ENCODE measurements around the gene PRR18.

The PRR18 gene

DNA sequence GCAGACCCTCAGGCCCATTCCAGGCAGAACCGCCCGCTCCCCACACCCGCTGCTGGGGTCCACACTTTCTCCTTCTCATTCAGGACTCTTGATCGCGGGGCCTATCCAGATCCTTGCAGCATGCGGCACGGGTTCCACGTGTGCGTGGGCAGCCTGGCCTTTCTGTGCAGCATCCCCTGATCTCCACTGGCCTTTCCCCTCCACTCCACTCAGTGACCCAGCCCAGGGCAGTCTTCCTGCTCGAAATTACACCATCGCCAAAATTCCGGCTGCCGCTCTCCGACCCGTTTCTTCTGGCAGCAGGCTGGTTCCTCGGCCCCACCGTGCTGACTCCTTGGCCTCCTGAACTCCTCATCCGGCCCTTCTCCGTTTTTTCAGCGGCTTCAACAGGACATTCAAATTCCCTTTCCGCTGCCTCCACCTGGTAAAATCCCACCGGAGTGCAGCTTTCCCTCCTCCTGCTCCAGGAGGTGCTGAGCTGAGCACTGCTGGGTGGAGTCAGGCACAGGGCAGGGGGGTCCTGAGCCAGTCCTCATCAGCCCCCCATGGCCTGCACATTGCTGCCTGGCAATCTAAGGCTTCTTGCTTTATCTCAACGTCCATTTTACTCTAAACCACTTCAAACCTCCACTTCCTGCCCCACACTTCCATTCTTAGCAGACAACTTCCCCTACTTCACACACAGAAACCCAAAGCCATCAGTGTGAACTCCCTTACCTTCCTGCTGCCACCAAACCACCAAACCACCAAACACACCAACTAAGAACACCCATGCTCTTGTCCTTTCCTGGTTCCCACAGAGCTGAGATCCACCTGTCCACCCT lies 25.2 kb upstream of the PRR18 start:
- DNase-seq = no peak

- DNase-seq = no peak
Measured at GRCh38 chr6:166331503-166332415, 23.6 kb upstream of the PRR18 start.

DNA sequence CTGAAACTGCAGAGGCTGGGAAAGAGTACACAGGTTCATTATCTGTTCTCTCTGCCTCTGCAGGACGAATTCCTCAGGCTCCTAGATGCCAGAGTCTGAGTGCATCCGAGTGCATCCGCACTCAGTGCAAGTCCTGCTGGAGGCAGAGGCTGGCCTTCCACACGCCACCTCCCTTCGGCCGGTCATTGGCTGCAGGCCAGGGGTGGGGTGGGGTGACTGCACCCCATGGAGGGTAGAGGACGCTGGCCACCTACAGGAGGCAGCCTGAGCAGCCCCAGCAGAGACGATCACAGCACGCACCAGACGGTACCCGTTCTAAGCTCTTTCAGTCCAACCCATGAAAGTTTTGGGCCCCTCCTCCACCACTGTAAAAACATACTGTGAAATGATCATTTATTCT lies 22.4 kb upstream of the PRR18 start:
- DNase-seq = no peak

DNA sequence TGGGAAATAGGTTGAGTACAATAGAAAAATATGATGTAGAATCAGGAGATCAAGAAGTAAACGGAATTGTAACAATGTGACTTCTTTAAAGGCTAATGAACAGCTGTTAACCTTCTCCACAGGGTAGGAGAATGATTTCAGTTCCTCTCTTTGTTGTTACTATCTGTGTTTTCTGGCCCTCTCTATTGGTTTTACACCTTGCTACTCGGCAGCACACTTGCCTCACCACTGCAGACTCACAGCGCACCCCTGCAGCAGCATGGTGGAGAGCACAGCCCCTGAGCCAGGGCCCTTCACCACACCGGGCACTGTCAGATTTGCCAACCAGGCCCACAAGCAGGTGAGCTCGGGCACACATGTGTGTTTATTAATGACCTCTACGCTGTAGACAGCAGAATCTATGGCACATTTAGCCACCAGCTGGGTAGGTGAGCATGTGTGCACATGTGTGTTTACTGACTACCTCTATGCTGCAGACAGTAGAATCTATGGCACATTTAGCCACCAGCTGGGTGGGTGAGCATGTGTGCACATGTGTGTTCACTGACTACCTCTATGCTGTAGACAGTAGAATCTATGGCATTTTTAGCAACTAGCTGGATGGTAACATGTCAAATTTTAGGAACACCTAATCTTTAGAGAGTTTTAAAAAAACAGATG lies 17.3 kb upstream of the PRR18 start:
- DNase-seq = no peak

DNA sequence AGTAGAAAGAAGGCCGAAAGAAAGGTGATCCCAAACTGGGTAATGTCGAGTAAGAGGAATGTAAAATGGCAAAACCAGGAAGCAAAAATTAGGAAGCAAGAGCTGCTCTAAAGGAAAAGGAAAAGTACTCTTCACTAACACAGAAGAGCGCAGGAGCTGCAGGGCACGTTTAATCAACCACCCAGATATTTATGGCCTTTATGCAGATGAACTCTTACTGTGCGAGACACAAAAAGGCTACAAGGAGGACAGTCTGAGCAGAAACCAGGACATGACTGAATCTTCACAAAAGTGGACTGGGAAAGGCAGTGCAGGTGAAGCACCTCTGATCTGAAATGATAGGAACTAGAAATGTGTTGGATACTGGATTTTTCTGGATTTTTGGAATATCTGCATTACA lies 15.2 kb upstream of the PRR18 start:
- DNase-seq = no peak

DNA sequence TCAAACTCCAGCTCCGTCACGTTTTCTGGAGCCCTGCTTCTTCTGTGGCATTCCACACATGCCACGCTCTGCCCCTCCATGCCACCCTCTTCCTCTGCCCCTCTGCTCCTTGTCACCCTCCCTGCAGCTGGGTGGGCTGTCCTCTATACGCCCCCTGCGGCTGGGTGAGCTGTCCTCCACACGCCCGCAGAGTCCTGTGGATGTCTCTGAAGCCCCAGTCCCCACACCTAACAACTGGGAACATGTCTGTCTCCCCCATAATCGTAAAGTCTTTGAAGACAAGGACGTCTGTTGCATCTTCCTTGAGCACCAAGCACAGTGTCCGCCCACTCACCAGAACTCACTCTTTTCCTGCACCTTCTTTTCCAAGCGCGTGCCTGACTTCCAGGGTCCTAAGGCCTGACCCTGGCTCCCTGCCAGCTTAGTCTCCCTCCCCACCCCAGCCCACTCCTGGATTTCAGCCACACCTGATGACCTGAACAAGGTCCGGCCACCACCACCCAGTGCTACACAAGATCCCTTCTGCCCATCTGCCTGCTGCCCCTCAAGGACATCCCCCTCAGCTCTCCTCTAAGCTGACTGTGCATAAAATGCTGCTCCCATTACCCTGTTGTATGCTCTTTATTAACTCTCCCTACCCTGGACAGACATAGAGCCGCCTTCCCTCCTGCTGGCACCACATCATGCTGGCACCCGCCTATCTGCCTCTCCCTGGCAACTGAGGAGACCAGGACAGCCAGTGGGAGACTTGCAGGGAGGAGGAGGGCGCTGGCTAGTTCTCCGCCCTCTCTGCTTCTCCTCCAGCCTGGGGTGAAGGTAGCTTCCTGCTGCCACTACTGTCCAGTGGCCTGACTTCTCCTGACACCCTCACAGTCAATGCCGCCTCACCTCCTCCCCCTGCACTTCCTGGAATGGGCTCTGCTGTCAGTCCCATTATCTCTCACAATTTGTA lies 10.7 kb upstream of the PRR18 start:
- no peak for DNase-seq

GRCh38 chr6:166318227-166318626 lies 10.0 kb upstream of the PRR18 start:
- DNase-seq = no peak

DNA sequence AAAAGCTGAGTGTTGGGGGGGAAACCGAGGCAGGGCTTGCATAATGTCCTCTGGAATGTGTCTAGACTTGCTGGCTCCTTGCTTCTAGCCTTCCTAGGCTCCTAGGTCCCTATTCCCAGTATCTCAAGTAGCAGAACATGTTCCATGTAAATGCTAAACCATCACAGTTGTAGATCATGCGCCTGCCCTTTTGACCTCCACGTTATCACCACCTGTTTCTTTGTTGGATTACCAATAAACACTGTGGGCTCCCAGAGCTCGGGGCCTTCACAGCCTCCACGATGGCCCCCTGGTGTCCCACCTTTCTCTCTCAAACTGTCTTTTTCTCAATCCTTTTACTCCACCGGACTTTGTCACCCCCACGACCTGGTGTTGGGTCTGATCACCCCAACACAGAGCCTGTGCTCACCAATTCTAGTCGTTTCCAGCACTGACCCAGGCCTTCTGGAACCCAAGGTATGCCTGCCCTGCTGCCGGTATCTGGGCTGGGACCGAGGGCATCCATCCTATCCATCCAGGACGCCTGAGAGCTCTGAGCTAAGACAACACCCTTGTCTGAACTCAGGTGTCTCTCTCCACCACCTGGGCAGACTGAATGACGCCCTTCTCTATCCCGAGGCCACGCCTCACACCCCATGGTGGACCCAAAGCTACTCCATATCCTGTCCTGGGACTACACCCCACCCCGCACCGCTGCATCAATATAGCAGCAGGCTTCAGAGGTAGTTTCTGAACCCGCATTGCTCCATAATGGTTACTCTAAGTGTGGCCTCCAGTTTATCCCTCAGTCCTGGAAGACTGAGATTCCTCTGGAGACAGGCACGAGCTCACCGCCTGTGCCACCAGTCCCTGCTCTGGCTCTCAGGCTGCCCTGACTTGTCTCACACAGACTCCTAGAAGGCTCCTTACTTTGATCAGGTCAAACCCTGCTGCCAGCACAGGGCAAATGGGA lies 9.3 kb upstream of the PRR18 start:
- DNase-seq = no peak

- no peak for DNase-seq
Measured at GRCh38 chr6:166315436-166315835, 7.2 kb upstream of the PRR18 start.

DNA sequence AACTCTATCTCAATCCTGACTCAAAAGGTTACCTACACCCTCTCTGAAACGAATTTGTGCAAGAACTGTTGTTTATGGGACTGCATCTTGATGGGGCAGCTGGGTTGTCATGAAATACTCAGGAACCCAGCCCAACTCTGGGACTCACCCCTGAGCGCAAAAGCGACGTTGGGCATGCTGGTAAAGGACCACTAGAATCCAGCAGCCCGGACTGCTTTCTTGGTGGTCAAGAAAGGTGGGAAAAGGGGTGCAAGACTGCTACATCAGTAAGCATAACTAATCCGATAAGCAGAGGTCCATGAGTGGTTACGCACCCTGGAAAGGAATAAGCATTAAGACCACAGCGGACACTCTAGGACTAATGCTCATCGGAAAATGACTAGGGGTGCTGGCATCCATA lies 6.3 kb upstream of the PRR18 start:
- DNase-seq = no peak

- peak; percentile 38 for DNase-seq
Measured at GRCh38 chr6:166313255-166314070, 5.3 kb upstream of the PRR18 start.

DNA sequence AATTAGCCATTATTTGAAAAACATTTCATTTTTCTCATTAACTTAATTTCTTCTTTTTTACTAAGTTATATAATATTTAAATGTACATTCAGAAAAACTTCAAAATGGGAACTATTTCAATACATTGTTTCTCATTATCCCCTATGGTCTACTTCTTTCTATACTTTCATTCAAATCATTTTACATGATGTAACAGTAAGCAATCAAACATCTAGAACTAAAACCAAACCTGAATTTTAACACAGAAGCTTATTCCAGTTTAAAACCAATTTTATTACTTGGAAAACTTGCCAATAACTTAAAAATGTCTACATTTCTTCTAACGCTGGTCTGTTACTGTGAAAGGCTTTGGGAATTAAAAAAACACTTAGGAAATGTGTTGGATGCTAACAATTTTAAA lies 4.6 kb upstream of the PRR18 start:
- no peak for DNase-seq

DNA sequence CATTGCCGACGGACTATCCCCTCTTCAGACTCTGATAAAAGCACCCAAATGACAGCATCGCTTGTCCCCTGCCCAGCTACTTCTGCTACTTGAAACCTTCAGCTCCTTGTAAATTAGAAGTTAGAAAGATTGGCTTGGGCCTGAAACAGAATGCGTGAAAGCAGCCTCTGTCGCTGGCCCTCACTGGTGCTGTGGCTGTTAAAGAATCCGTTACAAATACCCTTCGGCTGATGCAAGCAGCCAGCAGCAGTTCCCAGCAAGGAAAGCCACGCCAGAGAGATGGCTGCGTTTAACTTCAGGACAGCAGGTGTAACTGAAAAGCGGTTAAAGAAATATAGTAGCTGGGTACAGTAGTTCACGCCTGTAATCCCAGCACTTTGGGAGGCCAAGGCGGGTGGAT lies 2.4 kb upstream of the PRR18 start:
- no peak for DNase-seq

DNA sequence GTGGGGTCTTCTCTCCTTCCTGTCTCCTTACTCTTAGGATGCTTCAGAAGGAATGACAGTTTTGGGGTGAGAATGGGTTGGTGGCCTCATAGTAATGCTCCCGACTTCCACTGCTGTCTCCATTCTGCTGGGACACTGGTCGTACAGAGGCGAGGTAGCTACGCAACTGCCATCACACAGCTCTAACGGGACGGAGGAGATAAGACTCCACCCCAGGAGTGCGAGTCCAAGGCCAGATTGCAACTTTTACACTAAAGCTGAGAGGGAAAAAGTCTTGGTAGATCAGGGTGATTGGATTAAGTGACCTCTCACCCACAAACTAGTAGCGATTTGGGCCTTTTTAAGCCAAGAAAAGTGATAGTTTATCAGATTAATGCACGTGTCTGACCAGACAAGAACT lies 1.8 kb upstream of the PRR18 start:
- no peak for DNase-seq

GRCh38 chr6:166308769-166309589 lies 787 bp upstream of the PRR18 start:
- DNase-seq = no peak

DNA sequence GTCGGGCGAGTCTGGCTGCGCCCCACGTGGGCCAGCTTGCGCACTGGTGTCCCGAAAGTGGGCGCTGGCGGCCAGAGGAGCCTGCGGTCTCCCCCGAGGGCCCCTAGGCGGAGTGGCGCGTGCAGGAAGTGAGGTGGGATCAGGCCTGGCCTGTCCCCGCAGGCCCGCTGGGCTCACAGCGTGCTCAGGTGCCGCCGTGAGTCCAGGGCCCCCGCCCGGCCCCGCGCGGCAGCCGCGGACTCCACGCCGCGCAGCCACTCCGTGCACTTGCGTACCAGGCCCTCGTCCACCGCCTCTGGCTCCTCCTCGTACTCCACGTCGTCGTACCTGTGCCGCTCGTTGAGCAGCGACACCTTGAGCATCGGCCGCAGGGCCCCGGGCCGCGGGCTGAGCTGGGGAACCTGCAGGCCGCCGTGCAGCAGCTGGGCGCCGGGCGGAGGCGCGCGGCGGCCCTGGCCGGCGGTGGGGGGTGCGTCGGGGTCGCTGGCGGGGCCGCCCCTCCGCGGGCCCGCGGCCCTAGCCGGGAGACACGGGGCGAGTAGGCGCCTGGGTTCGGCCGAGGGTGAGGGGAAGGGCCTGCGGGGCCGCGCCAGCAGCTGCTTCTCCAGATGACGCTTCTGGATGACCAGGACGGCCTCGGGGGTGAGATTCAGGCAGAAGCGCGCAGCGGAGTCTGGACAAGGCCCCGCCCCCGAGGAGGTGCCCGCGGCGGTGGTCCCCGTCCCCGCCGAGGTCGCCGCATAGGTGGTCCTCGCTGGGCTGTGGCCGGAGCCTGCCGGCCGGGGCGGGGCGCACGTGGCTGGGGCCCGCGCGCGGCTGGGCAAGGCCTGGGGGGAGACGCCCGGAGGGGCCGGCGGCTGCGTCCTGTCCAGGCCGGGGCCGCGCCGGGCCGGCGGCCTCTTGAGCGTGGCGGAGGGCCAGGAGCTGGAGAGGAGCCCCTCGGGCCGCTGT lies 835 bp downstream of the PRR18 start:
- peak; percentile 32 for DNase-seq

DNA sequence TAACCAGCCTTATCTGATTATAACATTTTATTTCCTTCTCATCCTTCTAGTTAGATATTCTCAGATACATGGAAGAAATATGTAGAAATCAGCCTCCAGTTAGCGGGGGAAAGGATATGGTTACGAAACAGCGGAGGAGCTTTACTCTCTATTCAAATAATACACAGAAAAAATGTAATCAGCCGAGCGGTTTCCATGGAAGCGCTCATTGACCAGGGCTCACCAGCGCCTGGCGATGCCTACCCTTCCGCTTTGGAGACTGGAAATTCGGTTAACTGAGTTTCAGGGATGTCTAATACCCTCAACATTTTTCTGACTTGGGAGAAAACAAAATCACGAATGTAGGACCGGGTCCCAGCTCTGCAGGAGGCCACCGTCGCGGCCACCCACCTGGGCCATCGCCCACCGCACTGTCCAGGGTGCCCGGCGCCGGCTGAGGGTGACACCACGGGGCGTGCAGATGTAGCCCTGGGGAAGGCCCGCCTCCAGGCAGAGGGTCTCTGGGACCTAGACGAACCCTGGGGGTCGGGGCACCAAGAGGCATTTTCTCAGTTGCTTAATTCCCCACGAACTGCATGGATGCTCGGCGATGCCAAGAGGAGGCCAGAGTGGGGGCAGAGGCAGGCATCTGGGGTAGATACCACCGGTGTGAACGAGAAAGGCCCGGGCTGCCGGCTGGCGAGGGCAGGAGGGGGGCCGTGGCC lies 1.7 kb downstream of the PRR18 start:
- no peak for DNase-seq
